NCI-H82 treated with DMSO at 0.1 percent for 48 hours (cell line): Measurements from ENCODE around the gene TBC1D22A.

ENCODE experiments used
- DNase-seq: peaks from one replicate; lab custom pipeline; 2025; ENCODE audit not compliant: unreplicated experiment; lab: John Stamatoyannopoulos, UW

Gene TBC1D22A

GRCh38 chr22:46925818-46926217 is 163.4 kb downstream of the TBC1D22A start:
- no peak for DNase-seq

DNA sequence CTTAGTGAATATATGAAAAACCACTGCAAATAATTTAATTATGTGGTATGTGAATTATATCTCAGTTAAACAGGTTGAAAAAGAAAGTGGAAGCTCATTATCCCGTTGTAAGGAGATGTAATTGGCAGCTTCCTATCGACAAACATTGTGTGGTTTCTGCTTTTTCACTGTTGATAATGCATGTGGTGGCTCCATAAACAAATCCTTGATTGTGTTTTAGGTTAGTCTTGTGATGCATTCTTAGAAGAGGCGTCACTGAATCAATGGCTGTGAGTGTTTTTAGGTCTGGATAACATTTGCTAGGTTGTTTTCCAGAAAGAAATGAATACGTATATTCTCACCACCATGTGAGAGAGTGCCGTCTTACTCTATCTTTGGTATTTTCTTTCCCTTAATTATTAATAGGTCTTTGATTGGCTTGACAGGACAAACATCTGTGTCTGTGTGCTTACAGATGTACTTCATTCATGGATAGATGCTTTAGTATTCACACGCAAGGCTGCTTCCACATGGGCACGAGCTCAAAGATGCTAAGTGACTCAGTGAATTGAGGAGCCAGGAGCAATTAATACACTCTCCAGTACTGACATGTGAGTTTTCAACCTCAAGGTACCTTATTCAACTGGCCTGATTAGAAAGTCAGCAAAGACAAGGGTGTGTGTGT is 166.7 kb downstream of the TBC1D22A start:
- DNase-seq = no peak

DNA sequence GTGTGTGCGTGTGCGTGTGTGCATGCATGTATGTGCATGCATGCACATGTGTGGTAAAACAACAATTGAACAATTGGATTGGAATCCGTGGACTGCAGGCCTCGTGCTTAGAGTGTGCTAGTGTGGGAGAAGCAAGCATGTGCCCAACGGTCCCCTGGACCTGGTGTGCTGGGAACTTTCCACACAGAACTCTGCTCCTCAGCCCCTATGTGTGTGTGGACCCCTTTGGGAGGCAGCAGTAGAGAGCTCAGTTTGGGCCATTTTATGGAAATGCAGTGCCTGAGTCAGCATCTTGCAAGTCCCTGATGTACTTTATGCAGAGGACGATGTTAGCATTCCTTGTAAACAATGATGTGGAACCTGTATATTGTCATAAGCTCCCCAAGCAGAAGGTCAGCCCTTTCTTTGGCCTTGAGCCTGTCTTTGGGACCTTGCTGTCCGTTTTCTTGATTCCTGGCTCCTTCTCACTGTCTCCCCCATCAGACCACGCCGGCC is 167.3 kb downstream of the TBC1D22A start:
- DNase-seq = no peak

DNA sequence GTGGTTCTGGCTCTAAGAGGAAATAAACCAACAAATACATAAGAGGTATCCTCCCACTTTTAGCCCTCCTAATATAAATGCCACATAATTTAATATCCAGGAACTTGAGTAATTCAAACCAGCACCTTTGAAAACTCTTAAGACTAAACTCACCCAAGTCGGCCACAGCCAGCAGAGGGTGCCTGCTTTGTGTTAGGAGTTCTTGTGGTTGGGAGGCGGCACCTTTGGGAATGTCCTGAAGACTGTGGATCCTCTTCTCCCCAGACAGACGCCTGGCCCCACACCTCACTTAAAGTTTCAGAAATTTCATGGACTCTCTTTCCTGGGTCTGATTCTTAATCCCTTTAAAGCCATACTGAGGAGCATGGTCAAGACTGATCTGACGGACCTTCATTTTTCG is 169.0 kb downstream of the TBC1D22A start:
- DNase-seq = no peak

- no peak for DNase-seq
These were observed 169.4 kb downstream of the TBC1D22A start for GRCh38 chr22:46931881-46932280.

DNA sequence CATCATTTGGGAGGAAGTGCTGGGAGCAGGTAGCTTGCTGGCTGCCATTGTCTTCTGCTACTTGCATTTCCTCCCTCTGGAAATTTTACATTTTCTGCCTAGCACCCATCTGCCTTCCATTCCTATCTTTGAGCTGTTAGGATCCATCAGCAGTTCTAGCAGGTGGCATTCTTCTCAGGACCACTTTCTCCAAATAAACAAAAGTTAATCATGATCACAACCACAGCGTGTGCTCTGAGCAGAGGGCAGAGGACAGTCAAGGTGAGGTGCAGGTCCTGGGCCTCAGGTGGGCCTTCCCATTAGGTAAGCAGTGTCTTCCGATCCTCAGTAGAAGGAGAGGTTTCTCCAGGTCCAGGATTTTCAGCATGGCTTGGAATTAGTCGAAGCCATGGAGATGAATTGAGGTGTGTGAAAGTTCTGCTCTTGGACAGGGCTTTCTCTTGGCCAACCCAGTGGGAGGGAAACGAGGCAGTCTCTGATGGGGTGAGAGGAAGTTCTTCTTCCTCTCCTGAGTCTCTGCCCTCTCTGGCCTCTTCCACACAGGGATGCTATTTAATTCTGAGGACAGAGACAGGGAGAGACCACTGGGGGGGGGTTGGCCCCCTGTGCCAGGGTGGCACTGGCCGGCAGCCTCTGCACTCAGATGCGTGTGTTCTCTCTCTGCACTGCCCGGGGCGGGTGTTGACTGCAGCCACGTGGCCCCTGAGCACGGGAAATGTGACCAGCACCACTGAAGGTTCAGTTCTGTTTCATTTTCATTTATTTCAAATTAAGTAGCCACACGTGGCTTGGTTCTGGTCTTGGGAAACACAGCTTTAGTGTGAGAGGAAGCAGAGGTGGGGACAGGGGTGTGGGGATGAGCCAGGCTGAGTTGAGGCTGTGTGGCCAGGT is 170.8 kb downstream of the TBC1D22A start:
- no peak for DNase-seq

DNA sequence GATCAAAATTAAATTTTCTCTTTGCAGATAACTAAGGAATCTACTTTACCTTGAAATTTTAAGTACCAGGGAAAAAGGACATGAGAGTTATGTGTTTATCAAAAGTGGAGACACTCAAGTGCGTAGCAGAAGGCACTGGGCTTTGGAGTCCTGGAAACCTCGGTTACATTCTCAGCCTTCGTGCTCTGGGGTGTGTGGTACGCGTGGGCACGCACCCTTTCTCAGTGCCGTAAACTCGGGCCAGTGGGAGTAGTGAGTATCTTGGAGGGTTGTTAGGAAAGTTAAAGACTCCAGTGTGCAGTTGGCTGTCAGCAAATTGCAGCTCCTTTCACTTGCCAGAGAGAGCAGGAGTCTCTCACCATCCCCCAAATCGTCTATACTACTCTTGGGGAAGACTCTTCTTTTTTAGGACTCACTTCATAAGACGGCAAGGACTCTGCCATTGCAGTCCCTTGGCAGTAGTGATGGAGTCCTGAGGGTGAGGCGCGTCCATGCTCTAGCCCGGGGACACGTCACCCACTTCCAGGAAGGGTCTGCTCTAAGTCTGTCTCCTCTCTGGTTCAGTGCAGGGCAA is 171.8 kb downstream of the TBC1D22A start:
- no peak for DNase-seq

DNA sequence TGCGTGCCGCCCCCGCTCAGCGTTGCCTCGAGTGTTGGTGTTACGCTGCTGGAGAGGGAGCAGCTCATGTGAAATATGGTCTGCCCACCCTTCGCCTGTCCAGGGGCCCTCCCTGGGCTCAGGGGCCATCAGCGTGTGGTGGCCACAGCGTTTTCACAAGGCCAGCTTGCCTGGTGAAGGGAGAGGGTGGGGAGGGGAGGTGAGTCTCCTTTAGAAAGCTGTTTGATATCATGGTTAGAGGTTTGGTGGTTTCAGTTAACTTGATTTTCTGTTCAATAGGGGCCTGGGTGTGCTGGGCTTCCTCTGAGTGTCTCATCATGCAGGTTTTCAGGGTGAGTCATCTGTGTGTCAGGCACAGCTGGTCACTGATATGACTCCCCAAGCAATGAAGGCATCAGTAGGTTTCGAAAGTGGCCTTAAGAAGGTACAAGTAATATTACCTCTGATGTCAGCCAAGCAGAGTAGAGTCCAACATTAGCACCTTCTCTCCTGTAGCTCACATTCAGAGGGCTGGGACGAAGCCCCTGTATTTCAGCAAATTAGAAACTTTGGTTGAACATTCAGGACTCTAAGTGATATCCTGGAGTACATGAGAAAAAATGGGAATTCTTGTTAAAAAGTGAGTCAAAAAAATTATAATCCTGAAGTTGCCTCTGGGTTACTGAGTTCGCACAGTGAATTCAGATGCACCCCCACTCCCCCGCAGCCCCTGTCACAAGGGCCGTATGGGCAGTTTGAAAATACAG is 172.5 kb downstream of the TBC1D22A start:
- no peak for DNase-seq

GRCh38 chr22:46935506-46936377 is 173.3 kb downstream of the TBC1D22A start:
- no peak for DNase-seq

DNA sequence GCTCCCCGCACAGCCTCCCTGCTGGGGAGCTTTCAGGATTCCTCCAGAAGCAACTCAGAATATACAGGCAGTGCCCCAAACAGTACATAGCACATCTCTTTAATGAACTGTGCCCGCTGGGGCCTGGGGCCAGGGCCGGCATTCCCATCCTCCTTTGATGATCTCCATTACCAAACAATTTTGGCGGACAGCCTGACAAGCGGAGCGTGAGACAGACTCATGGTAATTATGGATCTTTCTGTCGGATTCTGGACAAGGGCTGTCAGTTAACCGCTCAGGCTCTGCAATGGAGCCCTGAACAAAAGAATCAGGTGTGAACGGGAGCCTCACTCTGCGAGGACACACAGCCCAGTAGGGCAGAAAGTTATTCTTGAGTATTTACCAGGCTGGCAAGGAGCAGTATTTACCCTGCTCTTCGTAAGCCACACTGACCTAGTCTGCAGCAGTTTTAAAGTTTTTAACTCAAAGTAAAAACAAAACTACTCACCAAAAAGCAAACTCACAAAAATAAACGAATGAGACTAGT is 174.0 kb downstream of the TBC1D22A start:
- DNase-seq = no peak

DNA sequence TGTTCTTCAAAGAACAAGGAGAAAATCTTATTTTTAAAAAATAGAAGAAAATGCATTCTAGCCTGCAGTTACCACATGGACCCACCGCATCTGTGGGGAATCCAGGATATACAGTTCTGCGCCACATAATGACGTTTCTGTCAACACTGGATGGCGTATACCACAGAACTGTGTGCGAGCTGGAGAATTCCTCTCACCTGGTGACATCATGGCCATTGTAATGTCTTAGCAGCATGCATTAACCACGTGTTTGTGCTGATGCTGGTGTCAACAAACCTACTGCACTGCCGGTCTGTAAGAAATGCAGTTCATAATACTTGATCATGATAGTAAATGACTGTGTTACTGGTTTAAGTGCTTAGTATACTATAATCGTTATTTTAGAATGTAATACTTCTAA is 174.7 kb downstream of the TBC1D22A start:
- DNase-seq = no peak

DNA sequence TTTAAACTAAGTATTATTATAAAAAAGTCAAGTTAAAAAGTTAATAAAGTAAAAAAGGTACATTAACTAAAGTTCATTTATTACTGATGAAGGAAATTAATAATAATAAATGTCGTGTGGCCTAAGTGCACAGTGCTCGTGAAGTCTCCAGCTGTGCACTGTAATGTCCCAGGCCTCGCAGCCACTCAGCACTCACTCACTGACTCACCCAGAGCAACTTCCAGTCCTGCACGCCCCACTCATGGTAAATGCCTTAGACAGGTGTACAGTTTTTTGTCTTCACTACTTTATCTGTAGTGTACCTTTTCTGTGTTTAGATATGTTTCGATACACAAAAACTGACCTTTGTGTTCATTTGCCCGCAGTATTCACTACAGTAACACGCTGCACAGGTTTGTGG is 175.5 kb downstream of the TBC1D22A start:
- no peak for DNase-seq

GRCh38 chr22:46941968-46942798 is 179.7 kb downstream of the TBC1D22A start:
- DNase-seq = no peak

GRCh38 chr22:46942799-46943785 is 180.6 kb downstream of the TBC1D22A start:
- no peak for DNase-seq

DNA sequence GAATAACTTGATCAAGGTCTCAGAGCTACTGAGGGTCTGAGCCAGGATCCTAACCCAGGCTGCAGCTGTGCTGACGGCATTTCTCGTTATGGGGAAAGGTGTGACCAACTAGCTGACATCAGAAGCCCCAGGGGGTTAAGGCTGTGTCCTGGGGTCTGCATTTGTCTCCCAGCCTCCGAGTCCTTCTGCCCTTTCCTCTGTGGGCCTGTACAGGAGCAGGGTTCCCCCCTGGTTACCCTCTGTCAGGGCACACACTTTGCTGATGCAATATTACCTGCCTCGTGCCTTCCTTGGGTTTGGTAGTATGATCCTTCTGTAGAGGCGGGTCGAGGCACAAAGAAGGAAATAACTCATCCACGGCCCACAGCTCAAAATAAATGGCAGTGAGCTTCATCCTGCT is 183.0 kb downstream of the TBC1D22A start:
- no peak for DNase-seq

- no peak for DNase-seq
These were observed 184.0 kb downstream of the TBC1D22A start for GRCh38 chr22:46946383-46946962.

DNA sequence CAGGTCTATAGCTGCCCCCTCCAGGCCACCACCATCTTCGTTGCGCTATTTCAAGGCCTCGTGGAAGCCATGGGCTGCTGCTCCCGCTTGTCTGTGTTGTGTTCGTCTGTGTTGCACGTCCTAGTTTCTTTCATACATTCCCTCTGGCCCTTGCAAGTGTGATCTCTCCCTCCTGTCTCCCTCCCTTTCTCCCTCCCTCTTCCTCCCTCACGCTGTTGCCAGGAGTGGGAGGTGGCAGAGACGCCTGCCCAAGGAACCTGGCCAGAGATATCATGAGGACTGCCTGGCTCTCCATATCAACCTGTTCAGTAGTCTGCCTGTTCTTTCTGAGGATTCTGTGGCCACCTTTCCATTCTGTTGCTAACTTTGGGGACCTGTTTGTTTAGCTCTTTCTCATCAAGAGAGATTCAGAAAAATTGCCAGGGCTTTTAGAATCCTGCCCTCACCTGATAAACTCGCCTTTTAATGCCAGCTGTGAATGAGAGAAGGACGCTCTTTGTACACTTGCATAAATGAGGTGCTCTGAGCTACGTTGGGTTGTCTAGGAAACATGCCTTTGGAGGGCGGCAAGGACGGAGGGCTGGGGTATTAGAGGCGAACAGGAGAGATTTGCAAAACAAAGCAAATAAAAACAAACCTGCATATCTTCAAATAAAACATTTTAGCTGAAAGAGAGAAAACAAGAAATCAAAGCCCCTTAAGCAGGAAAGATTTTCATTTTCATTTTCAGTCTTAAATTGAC is 185.2 kb downstream of the TBC1D22A start:
- DNase-seq = no peak
